ENCODE data around the gene SRP72. TPM values are rescaled to one million over a fixed set of nuclear protein-coding genes. Genes with fewer than 3 reads are reported as not detected.

SRP72 gene
- total and polyA plus RNA-seq, 3 donors from 2014 or later: 57.2 to 76.5 (median 67.9) TPM

DNA sequence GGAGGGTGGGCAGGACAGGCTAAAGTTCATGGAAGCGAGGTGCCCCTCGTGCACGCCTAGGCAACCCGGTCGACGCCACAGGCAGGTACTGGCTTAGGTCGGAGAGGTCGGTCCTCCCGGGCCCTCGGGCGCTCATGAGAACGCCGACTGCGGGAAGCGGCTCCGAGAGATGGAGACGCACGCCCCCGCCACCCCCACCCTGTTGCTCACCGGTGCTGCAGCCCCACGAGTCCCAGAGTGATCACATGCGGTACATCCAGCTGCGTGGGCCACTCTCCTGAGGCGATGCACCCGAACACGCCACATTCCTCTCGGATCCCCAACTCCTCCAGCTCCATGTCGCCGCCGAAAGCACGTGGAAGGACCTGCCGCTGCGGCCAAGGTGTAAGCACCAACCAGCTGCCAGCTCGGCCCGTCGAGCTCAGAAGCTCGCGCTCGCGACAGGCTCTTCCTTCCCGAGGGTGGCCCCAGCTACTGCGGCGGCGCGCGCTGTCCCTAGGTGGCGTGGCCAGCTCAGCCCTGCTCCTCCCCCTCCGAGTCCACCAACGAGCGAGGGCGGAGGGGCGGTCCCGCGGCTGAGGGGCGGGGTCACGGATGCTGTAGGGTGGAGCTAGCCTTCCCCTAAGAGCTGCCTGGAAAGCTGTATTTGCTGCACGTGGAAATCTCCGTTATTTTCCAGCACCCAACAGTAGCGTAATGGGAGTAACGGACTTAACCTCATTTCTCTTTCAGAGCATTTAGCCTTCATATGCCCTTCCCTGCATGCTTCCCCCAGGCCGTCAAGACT, 32.1 kb upstream of the SRP72 start, which contains the start of gene PPAT:
Gene PPAT, minus strand, starts transcription at position 476 of the 787 bp plus-strand sequence. Its CDS starts 138 bp downstream, at position 338.
- no peaks in the 10 kb centered on the region for H3K36me3 ChIP-seq (ENCODE audit: low read depth, missing control alignments)
- H3K9me3 ChIP-seq: no peaks in the 10 kb centered on the region
- peak; percentile 98 for DNase-seq
- no peaks in the 10 kb centered on the region for H3K4me1 ChIP-seq
- H3K27ac ChIP-seq: peak within 1 kb of the TSS; percentile 89 to 97
- peak within 1 kb of the TSS; percentile 78 to 85 for H3K4me3 ChIP-seq
- 0 to 1% methylated on average over 2 to 54 of the region's 61 CpGs for WGBS, 2 donors
- no peaks in the 10 kb centered on the region for H3K27me3 ChIP-seq
- intact Hi-C loops (cut with DNase I; ENCODE audit: low total_unique reads): no loop called here
- no peak for TF ChIP-seq POLR2A (IDR thresholded peaks at IDR 0.05)
- TF ChIP-seq, protein P1, sequence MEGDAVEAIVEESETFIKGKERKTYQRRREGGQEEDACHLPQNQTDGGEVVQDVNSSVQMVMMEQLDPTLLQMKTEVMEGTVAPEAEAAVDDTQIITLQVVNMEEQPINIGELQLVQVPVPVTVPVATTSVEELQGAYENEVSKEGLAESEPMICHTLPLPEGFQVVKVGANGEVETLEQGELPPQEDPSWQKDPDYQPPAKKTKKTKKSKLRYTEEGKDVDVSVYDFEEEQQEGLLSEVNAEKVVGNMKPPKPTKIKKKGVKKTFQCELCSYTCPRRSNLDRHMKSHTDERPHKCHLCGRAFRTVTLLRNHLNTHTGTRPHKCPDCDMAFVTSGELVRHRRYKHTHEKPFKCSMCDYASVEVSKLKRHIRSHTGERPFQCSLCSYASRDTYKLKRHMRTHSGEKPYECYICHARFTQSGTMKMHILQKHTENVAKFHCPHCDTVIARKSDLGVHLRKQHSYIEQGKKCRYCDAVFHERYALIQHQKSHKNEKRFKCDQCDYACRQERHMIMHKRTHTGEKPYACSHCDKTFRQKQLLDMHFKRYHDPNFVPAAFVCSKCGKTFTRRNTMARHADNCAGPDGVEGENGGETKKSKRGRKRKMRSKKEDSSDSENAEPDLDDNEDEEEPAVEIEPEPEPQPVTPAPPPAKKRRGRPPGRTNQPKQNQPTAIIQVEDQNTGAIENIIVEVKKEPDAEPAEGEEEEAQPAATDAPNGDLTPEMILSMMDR (IDR thresholded peaks at IDR 0.05): peak in 1 of 3 experiments; percentile 20

DNA sequence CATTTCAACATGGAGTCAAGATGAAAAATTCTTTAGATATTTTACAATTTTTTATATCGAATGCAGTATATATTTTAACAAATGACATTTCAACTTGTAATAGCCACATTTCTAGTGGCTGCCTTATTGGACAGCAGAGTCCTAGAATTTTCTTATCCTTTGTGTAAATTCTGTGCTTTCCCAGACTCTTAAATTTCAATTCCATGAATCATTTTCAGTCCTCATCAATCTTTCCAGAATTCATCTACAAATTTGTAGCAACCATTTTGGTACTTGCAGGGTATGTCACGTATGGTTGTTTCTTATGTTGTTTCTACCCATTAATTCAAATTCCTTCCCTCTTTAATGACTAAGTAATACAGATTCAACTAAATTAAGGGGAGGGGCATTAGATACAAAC, 28.7 kb upstream of the SRP72 start:
- Histone ChIP-seq H3K4me1 (no peaks in the 10 kb centered on the region), H3K9me3 (no peaks in the 10 kb centered on the region), H3K27me3 (no peaks in the 10 kb centered on the region), H3K36me3 (ENCODE audit: low read depth, missing control alignments) (no peaks in the 10 kb centered on the region), H3K27ac (no peak overlapping the region), H3K4me3 (no peak overlapping the region)
- WGBS, 2 donors: 90 to 95% methylated on average over 2 of the region's 2 CpGs
- intact Hi-C loops (cut with DNase I; ENCODE audit: low total_unique reads): no loop called here
- TF ChIP-seq, protein P1 (IDR thresholded peaks at IDR 0.05): no peak
- TF ChIP-seq POLR2A (IDR thresholded peaks at IDR 0.05): no peak
- DNase-seq: no peak

DNA sequence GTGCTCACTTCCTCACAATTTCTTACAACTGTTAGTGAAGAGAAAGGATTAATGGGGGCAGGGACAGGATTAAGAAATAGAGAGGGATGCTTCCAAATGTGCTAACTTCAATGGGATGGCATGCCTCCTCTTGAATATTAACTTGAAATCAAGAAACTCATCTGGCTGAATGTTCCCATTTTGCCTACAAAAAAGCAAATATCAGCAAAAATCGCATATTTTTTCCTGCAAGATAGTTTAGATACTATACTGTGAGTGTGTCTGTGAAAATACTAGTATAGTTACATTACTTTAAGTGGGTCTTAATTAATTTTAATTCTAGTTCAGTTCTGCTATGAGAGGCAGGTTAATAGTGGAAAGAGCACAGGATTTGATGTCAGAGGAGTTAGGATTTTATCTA, 26.4 kb upstream of the SRP72 start:
- Histone ChIP-seq H3K4me3 (no peak overlapping the region), H3K27me3 (no peaks in the 10 kb centered on the region), H3K9me3 (no peaks in the 10 kb centered on the region), H3K27ac (no peak overlapping the region), H3K36me3 (ENCODE audit: low read depth, missing control alignments) (no peaks in the 10 kb centered on the region), H3K4me1 (no peaks in the 10 kb centered on the region)
- TF ChIP-seq, protein P1 (IDR thresholded peaks at IDR 0.05): no peak
- TF ChIP-seq POLR2A (IDR thresholded peaks at IDR 0.05): no peak
- DNase-seq: no peak
- 91 to 97% methylated on average over 1 of the region's 1 CpG for WGBS, 2 donors
- intact Hi-C loops (cut with DNase I; ENCODE audit: low total_unique reads): no loop called here

DNA sequence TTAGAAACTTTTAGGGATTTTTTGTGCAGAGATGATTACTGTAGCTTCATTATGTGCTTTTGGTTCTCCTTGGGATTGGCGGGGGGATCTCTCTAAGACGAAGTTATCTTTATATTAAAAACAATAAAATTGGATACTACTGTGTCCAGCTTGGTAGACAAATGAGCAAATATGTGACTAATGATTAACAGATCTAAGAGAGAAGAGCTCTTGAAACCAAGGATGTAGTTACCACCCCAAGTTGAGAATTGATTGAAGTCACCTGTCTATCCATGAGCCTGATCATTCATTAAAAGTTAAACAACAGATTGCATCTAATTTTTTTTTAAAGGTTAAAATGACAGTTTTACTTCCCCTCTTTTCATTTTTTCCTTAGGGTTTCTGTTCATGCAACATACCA, 22.7 kb upstream of the SRP72 start:
- Histone ChIP-seq H3K9me3 (no peaks in the 10 kb centered on the region), H3K27ac (no peak overlapping the region), H3K4me3 (no peak overlapping the region), H3K4me1 (no peaks in the 10 kb centered on the region), H3K27me3 (no peaks in the 10 kb centered on the region), H3K36me3 (ENCODE audit: low read depth, missing control alignments) (no peaks in the 10 kb centered on the region)
- 76 to 94% methylated on average over 2 of the region's 2 CpGs for WGBS, 2 donors
- DNase-seq: no peak
- TF ChIP-seq, protein P1 (IDR thresholded peaks at IDR 0.05): no peak
- TF ChIP-seq POLR2A (IDR thresholded peaks at IDR 0.05): no peak
- intact Hi-C loops (cut with DNase I; ENCODE audit: low total_unique reads): no loop called here

DNA sequence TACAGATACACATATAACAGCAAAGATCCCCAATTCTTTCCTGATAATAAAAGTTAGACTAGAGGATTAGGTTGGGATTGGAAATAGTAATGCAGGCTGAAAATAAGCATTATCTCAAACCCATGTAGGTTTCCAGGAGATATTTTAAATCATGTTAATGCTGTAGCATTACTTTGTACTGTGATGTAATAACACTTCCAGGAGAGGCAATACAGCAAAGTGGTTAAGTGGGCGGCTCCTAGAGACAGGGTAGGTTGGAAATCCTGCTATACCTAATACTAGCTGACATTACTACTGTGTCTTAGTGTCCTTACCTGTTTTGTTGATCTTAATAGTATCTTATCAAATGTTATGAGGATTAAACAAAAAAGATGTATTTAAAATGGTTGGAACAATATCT, 21.7 kb upstream of the SRP72 start:
- no peak for TF ChIP-seq POLR2A (IDR thresholded peaks at IDR 0.05)
- TF ChIP-seq, protein P1 (IDR thresholded peaks at IDR 0.05): no peak
- no peak for DNase-seq
- no peaks in the 10 kb centered on the region for H3K27me3 ChIP-seq
- H3K9me3 ChIP-seq: no peaks in the 10 kb centered on the region
- WGBS, 2 donors: 93 to 94% methylated on average over 1 of the region's 1 CpG
- no peak overlapping the region for H3K27ac ChIP-seq
- H3K4me3 ChIP-seq: no peak overlapping the region
- H3K36me3 ChIP-seq (ENCODE audit: low read depth, missing control alignments): no peaks in the 10 kb centered on the region
- no peaks in the 10 kb centered on the region for H3K4me1 ChIP-seq
- intact Hi-C loops (cut with DNase I; ENCODE audit: low total_unique reads): no loop called here

All from testis (tissue), 3 donors.